ENCODE data around the gene ACAT2.
"Not testable (repeated sequence)": the region's sequence is repeated elsewhere in the genome, so short reads cannot be mapped to it uniquely, and the experiment has no call there.

The ACAT2 gene

GRCh38 chr6:159732550-159732949, 29.3 kb upstream of the ACAT2 start:
- DNase-seq: not testable (repeated sequence)

GRCh38 chr6:159733395-159733794, 28.4 kb upstream of the ACAT2 start:
- not testable (repeated sequence) for DNase-seq

GRCh38 chr6:159736908-159737307, 24.9 kb upstream of the ACAT2 start:
- DNase-seq: no peak

- DNase-seq: no peak
These were observed 22.5 kb upstream of the ACAT2 start for GRCh38 chr6:159739341-159739740.

GRCh38 chr6:159742165-159742564, 19.7 kb upstream of the ACAT2 start:
- no peak for DNase-seq

GRCh38 chr6:159745081-159745480, 16.8 kb upstream of the ACAT2 start:
- DNase-seq: no peak

- no peak for DNase-seq
These were observed 15.1 kb upstream of the ACAT2 start for GRCh38 chr6:159746759-159747158.

GRCh38 chr6:159748127-159748526, 13.7 kb upstream of the ACAT2 start:
- DNase-seq: not testable (repeated sequence)

GRCh38 chr6:159751448-159751847, 10.4 kb upstream of the ACAT2 start:
- DNase-seq: no peak

- DNase-seq: no peak
These were observed 8.6 kb upstream of the ACAT2 start for GRCh38 chr6:159753081-159753872.

GRCh38 chr6:159754401-159754800, 7.4 kb upstream of the ACAT2 start:
- no peak for DNase-seq

- no peak for DNase-seq
These were observed 6.6 kb upstream of the ACAT2 start for GRCh38 chr6:159754959-159755914.

- DNase-seq: no peak
These were observed 5.3 kb upstream of the ACAT2 start for GRCh38 chr6:159756508-159756907.

GRCh38 chr6:159758031-159759001, 3.5 kb upstream of the ACAT2 start:
- DNase-seq: no peak

GRCh38 chr6:159759645-159760044, 2.2 kb upstream of the ACAT2 start:
- DNase-seq: no peak

- DNase-seq: no peak
These were observed 1.2 kb upstream of the ACAT2 start for GRCh38 chr6:159760602-159761057.

- DNase-seq: no peak
These were observed 544 bp upstream of the ACAT2 start for GRCh38 chr6:159761129-159761872.

- no peak for DNase-seq
These were observed 942 bp downstream of the ACAT2 start for GRCh38 chr6:159762681-159763293.

- DNase-seq: no peak
These were observed 5.1 kb downstream of the ACAT2 start for GRCh38 chr6:159766906-159767305.

GRCh38 chr6:159769470-159769869, 7.6 kb downstream of the ACAT2 start:
- no peak for DNase-seq

GRCh38 chr6:159772196-159772595, 10.4 kb downstream of the ACAT2 start:
- DNase-seq: no peak

Measured in right hindlimb (tissue), 1 donor.